Renal cortex interstitium (tissue), 15 donors: ENCODE measurements around the gene ATP5PO. TPM values are rescaled to one million over a fixed set of nuclear protein-coding genes. Genes with fewer than 3 reads are reported as not detected.

ENCODE experiments used
- DNase-seq, 11 donors: peaks; one replicate each; pipeline ENCODE4 v3.0.0-alpha.2; 2013; ENCODE audit warnings: low read depth in 9 of 11, low spot score in 4 of 11; ENCODE audit errors: extremely low read depth in 1 of 11
- long read RNA-seq, 16 experiments: transcript quantifications; one replicate each; lab custom pipeline, GENCODE V29; 2026
- polyA plus RNA-seq, 3 donors: library from polyadenylated mRNA; unstranded; fragments of 120-200 nt; gene quantifications; one replicate each; pipeline ENCODE4 v1.2.1, GENCODE V29; 2013; ENCODE audit not compliant: insufficient read length in 3 of 3

The ATP5PO gene
- polyA plus RNA-seq: 100 to 1,000 TPM; 297 to 412 (median 376) TPM
- long read RNA-seq, donor 1, transcript ATP5PO-201 (7 exons, 932 nt): major isoform, 134 of 231 reads
- long read RNA-seq, donor 1, partial matches to known transcripts: 92 of 231 reads
- long read RNA-seq, donor 1, other reads (novel, unspliced or antisense): 0 of 231 reads
- long read RNA-seq, donor 2, transcript ATP5PO-201 (7 exons, 932 nt): major isoform, 135 of 234 reads
- long read RNA-seq, donor 2, partial matches to known transcripts: 96 of 234 reads
- long read RNA-seq, donor 2, other reads (novel, unspliced or antisense): 0 of 234 reads
- long read RNA-seq, donor 3, transcript ATP5PO-201 (7 exons, 932 nt): major isoform, 274 of 369 reads
- long read RNA-seq, donor 3, partial matches to known transcripts: 83 of 369 reads
- long read RNA-seq, donor 3, other reads (novel, unspliced or antisense): 7 of 369 reads
- long read RNA-seq, donor 4, transcript ATP5PO-201 (7 exons, 932 nt): major isoform, 171 of 218 reads
- long read RNA-seq, donor 4, partial matches to known transcripts: 45 of 218 reads
- long read RNA-seq, donor 4, other reads (novel, unspliced or antisense): 0 of 218 reads
- long read RNA-seq, donor 5, transcript ATP5PO-209 (4 exons, 586 nt): minor isoform, 5 of 322 reads
- long read RNA-seq, donor 5, transcript ATP5PO-201 (7 exons, 932 nt): major isoform, 254 of 322 reads
- long read RNA-seq, donor 5, partial matches to known transcripts: 55 of 322 reads
- long read RNA-seq, donor 5, other reads (novel, unspliced or antisense): 8 of 322 reads
- long read RNA-seq, donor 6, transcript ATP5PO-201 (7 exons, 932 nt): major isoform, 139 of 210 reads
- long read RNA-seq, donor 6, partial matches to known transcripts: 66 of 210 reads
- long read RNA-seq, donor 6, other reads (novel, unspliced or antisense): 0 of 210 reads
- long read RNA-seq, donor 7, transcript ATP5PO-201 (7 exons, 932 nt): major isoform, 297 of 367 reads
- long read RNA-seq, donor 7, transcript ATP5PO-209 (4 exons, 586 nt): minor isoform, 6 of 367 reads
- long read RNA-seq, donor 7, partial matches to known transcripts: 57 of 367 reads
- long read RNA-seq, donor 7, other reads (novel, unspliced or antisense): 5 of 367 reads
- long read RNA-seq, donor 8, transcript ATP5PO-201 (7 exons, 932 nt): major isoform, 342 of 533 reads
- long read RNA-seq, donor 8, partial matches to known transcripts: 185 of 533 reads
- long read RNA-seq, donor 8, other reads (novel, unspliced or antisense): 0 of 533 reads
- long read RNA-seq, donor 9, transcript ATP5PO-201 (7 exons, 932 nt): major isoform, 176 of 212 reads
- long read RNA-seq, donor 9, partial matches to known transcripts: 29 of 212 reads
- long read RNA-seq, donor 9, other reads (novel, unspliced or antisense): 5 of 212 reads
- long read RNA-seq, donor 10, transcript ATP5PO-209 (4 exons, 586 nt): minor isoform, 5 of 351 reads
- long read RNA-seq, donor 10, transcript ATP5PO-201 (7 exons, 932 nt): major isoform, 221 of 351 reads
- long read RNA-seq, donor 10, partial matches to known transcripts: 116 of 351 reads
- long read RNA-seq, donor 10, other reads (novel, unspliced or antisense): 8 of 351 reads
- long read RNA-seq, donor 11, transcript ATP5PO-201 (7 exons, 932 nt): major isoform, 134 of 154 reads
- long read RNA-seq, donor 11, partial matches to known transcripts: 17 of 154 reads
- long read RNA-seq, donor 11, other reads (novel, unspliced or antisense): 0 of 154 reads
- long read RNA-seq, donor 12, transcript ATP5PO-201 (7 exons, 932 nt): major isoform, 99 of 171 reads
- long read RNA-seq, donor 12, partial matches to known transcripts: 71 of 171 reads
- long read RNA-seq, donor 12, other reads (novel, unspliced or antisense): 0 of 171 reads
- long read RNA-seq, donor 13, transcript ATP5PO-201 (7 exons, 932 nt): major isoform, 335 of 591 reads
- long read RNA-seq, donor 13, partial matches to known transcripts: 252 of 591 reads
- long read RNA-seq, donor 13, other reads (novel, unspliced or antisense): 0 of 591 reads
- long read RNA-seq, donor 14, transcript ATP5PO-201 (7 exons, 932 nt): major isoform, 218 of 270 reads
- long read RNA-seq, donor 14, partial matches to known transcripts: 40 of 270 reads
- long read RNA-seq, donor 14, other reads (novel, unspliced or antisense): 7 of 270 reads
- long read RNA-seq, donor 15, transcript ATP5PO-201 (7 exons, 932 nt): major isoform, 86 of 99 reads
- long read RNA-seq, donor 15, partial matches to known transcripts: 12 of 99 reads
- long read RNA-seq, donor 15, other reads (novel, unspliced or antisense): 0 of 99 reads
- long read RNA-seq, donor 16, transcript ATP5PO-201 (7 exons, 932 nt): major isoform, 426 of 514 reads
- long read RNA-seq, donor 16, transcript ATP5PO-209 (4 exons, 586 nt): minor isoform, 10 of 514 reads
- long read RNA-seq, donor 16, partial matches to known transcripts: 70 of 514 reads
- long read RNA-seq, donor 16, other reads (novel, unspliced or antisense): 5 of 514 reads

GRCh38 chr21:33915368-33916199 lies at the start of gene ATP5PO:
Gene ATP5PO, minus strand, starts transcription at chr21:33915804. Its CDS starts 41 bp downstream, at chr21:33915763.
- DNase-seq: peak; percentile 90 to 98 (median 96)

GRCh38 chr21:33964706-33965325 lies 49.2 kb upstream of the ATP5PO start:
- DNase-seq: no peak

- no peak for DNase-seq
These were observed 48.4 kb upstream of the ATP5PO start for GRCh38 chr21:33963848-33964555.

- DNase-seq: no peak
These were observed 46.7 kb upstream of the ATP5PO start for GRCh38 chr21:33962290-33962689.

GRCh38 chr21:33961061-33961460 lies 45.5 kb upstream of the ATP5PO start:
- no peak for DNase-seq

GRCh38 chr21:33959680-33960079 lies 44.1 kb upstream of the ATP5PO start:
- DNase-seq: no peak

DNA sequence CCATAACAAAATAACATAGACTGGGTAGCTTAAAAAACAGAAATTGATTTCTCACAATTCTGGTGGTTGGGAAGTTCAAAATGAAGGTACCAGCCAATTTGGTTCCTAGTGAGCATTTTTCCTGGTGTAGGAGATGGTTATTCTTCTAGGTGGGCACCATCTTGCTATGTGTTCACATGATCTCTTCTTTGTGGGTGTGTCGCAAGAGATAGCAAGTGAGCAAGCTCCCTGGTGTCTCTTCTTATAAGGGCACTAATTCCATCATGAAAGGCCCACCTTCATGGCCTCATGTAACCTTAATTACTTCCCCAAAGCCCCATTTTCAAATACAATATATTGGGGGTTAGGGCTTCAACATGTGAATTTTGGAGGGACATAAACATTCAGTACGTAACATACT lies 38.8 kb upstream of the ATP5PO start:
- no peak for DNase-seq

GRCh38 chr21:33951276-33952178 lies 35.9 kb upstream of the ATP5PO start:
- no peak for DNase-seq

- DNase-seq: no peak
These were observed 35.0 kb upstream of the ATP5PO start for GRCh38 chr21:33950431-33951079.

- DNase-seq: no peak
These were observed 34.2 kb upstream of the ATP5PO start for GRCh38 chr21:33949516-33950430.

DNA sequence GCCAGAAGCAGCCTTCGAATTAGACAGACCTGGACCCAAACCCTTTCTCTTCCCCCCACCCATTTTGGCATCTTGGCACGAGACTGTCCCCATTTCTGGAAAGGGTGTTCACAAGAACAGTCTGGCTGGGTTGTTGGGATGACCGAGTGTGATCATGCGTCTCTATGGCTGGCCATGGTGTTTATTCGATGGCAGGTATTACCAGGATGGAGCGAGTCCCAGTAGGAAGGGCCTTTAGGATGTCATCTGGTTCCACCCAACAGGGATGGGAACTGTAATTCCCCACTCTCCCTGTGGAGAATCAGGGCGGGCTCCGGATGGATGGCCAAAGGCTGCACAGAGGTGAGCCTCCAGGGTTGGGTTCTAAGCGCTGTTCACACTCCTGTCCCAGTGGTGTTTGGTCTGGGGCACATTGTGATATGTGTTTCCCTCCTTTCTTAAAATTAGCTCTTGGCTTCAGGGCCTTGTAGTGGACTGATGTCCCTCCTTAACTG lies 33.4 kb upstream of the ATP5PO start:
- DNase-seq: no peak
